GM12865 (cell line): ENCODE results near the gene MVB12B.

Source experiments
- DNase-seq: peaks from one replicate; pipeline ENCODE4 v3.0.0; 2010; ENCODE audit warnings: low read depth
- H3K4me3 ChIP-seq: 2 replicates; pipeline ENCODE4 v1.5.1; 2011; ENCODE audit warnings: mild to moderate bottlenecking, low read depth, low read length, control low read depth
- CTCF ChIP-seq: IDR thresholded peaks from 2 replicates; pipeline ENCODE4 v1.5.1; 2011; ENCODE audit warnings: low read length, control low read depth, low read depth, inconsistent platforms; ENCODE audit not compliant: insufficient read depth; ENCODE audit errors: missing control alignments

The MVB12B gene

GRCh38 chr9:126336736-126337325 is 10.2 kb downstream of the MVB12B start:
- TF ChIP-seq CTCF = no peak
- no peak for DNase-seq
- H3K4me3 ChIP-seq = no peak overlapping the region

GRCh38 chr9:126337729-126338372 is 11.2 kb downstream of the MVB12B start:
- H3K4me3 ChIP-seq = no peak overlapping the region
- TF ChIP-seq CTCF = no peak
- no peak for DNase-seq

GRCh38 chr9:126338945-126339344 is 12.3 kb downstream of the MVB12B start:
- no peak overlapping the region for H3K4me3 ChIP-seq

DNA sequence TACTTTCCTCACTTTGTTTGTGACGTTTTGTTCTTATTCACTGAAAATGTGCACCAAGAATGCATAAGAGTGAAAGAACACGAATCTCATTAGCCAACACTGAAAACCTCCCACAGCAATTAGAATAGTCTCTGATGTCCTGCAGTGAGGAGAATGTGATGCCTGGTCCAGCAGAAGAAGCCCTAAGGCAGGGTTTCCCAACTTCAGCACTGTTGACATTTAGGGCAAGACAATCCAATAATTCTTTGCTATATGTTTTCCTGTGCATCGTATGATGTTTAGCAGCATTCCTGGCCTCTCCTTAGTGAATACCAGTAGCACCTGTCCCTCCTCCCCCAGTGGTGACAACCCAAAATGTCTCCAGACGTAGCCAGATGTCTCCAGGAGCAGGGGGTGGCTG is 14.8 kb downstream of the MVB12B start:
- DNase-seq = no peak
- no peak for TF ChIP-seq CTCF
- H3K4me3 ChIP-seq = no peak overlapping the region

More at GRCh38 chr9:126338945-126339344, 12.3 kb downstream of the MVB12B start:
- TF ChIP-seq CTCF = no peak
- DNase-seq = no peak

GRCh38 chr9:126341902-126342301 is 15.3 kb downstream of the MVB12B start:
- DNase-seq = no peak
- TF ChIP-seq CTCF = no peak
- H3K4me3 ChIP-seq = no peak overlapping the region

DNA sequence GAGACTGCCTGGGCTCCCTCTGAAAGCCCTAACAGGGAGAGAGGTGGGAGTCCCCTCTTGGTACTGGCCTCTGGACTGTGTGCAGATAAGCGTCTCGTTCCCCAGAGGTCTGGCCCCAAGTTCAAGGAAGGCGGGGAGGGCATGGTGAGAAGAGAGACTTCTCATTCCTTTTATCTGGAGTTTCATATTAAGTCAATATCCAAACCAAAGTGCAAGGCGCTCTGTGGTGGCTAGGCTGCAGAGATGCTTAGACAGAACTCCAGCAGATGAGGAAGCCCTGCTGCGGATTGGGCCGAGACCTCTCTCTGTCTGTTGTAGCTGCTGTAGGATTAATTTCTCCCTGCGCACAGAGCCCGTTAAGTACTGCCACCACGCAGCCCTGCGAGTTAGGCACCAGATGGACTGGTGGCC is 16.0 kb downstream of the MVB12B start:
- DNase-seq = no peak
- TF ChIP-seq CTCF = no peak
- no peak overlapping the region for H3K4me3 ChIP-seq

DNA sequence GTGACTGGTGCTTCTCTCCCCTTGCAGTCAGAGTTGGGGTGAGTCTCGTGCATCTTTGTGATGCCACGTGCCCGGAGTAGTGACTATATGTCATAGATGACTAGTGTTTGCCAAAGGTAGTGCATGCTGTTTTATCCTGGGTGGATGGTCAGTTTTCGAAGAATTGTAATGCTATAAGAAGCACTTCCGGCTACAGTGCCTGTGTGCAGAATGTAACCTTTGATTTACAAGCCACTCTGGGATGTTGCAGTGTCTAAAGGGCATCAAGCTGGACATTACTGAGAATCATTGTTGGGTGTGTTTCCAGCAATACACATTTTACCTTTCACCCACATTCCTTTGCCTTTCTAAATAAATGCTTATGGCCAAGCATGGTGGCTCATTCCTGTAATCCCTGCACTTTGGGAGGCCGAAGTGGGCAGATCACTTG is 16.7 kb downstream of the MVB12B start:
- H3K4me3 ChIP-seq = no peak overlapping the region
- no peak for TF ChIP-seq CTCF
- DNase-seq = no peak
